Fibroblast of skin of right biceps (primary cell): ENCODE measurements around the gene FAM171A2.

Source experiments
- DNase-seq: peaks from one replicate; pipeline ENCODE4 v3.0.0-alpha.2; 2013

The FAM171A2 gene

GRCh38 chr17:44318077-44318892, 45.4 kb downstream of the FAM171A2 start:
- no peak for DNase-seq

- no peak for DNase-seq
These were observed 46.1 kb downstream of the FAM171A2 start for GRCh38 chr17:44317545-44317944.

GRCh38 chr17:44315760-44316731, 47.6 kb downstream of the FAM171A2 start:
- DNase-seq, result no peak

GRCh38 chr17:44314869-44315661, 48.6 kb downstream of the FAM171A2 start:
- peak; percentile 16 for DNase-seq

- DNase-seq, result no peak
These were observed 49.2 kb downstream of the FAM171A2 start for GRCh38 chr17:44314524-44314868.

- DNase-seq, result no peak
These were observed 49.6 kb downstream of the FAM171A2 start for GRCh38 chr17:44314031-44314430.

GRCh38 chr17:44312396-44313104, 51.1 kb downstream of the FAM171A2 start:
- DNase-seq, result no peak

GRCh38 chr17:44311562-44312181, 52.0 kb downstream of the FAM171A2 start:
- DNase-seq, result no peak

GRCh38 chr17:44310609-44311376, 52.9 kb downstream of the FAM171A2 start:
- no peak for DNase-seq

- no peak for DNase-seq
These were observed 53.5 kb downstream of the FAM171A2 start for GRCh38 chr17:44310188-44310587.

GRCh38 chr17:44309472-44309871, 54.2 kb downstream of the FAM171A2 start:
- no peak for DNase-seq

- DNase-seq, result no peak
These were observed 54.8 kb downstream of the FAM171A2 start for GRCh38 chr17:44308865-44309264.

- peak; percentile 79 for DNase-seq
These were observed 55.3 kb downstream of the FAM171A2 start, which contains the start of gene RUNDC3A for GRCh38 chr17:44308320-44308818. RUNDC3A (plus strand) TSS chr17:44308601; CDS start chr17:44308833, 232 bp downstream.

GRCh38 chr17:44307387-44308186, 56.1 kb downstream of the FAM171A2 start:
- no peak for DNase-seq

- DNase-seq, result no peak
These were observed 59.0 kb downstream of the FAM171A2 start for GRCh38 chr17:44304651-44305050.
